Stimulated activated CD4-positive, alpha-beta T cell treated with anti-CD3 and anti-CD28 coated beads, TNF-alpha, amount 100 ng/mL, for 1 hour (primary cell): ENCODE data around the gene TP63.
"Not testable (repeated sequence)": the region's sequence is repeated elsewhere in the genome, so short reads cannot be mapped to it uniquely, and the experiment has no call there.

Experiments used
- DNase-seq, 3 donors: peaks; one replicate each; pipeline ENCODE4 v3.0.0-alpha.2; 2020; ENCODE audit warnings: low read depth in 3 of 3, low spot score in 1 of 3

Gene TP63

GRCh38 chr3:189721873-189722665 lies 90.9 kb downstream of the TP63 start:
- no peak for DNase-seq

- no peak for DNase-seq
These were observed 93.2 kb downstream of the TP63 start for GRCh38 chr3:189724356-189724755.

- DNase-seq, result no peak
These were observed 95.1 kb downstream of the TP63 start for GRCh38 chr3:189726277-189726676.

- no peak for DNase-seq
These were observed 96.0 kb downstream of the TP63 start for GRCh38 chr3:189727158-189727557.

- no peak for DNase-seq
These were observed 96.7 kb downstream of the TP63 start for GRCh38 chr3:189727898-189728297.

GRCh38 chr3:189728915-189729314 lies 97.7 kb downstream of the TP63 start:
- no peak for DNase-seq

GRCh38 chr3:189734061-189734460 lies 102.9 kb downstream of the TP63 start:
- no peak for DNase-seq

GRCh38 chr3:189735913-189736312 lies 104.7 kb downstream of the TP63 start:
- DNase-seq, result no peak

GRCh38 chr3:189737071-189737470 lies 105.9 kb downstream of the TP63 start:
- no peak for DNase-seq

- DNase-seq, result no peak
These were observed 106.4 kb downstream of the TP63 start for GRCh38 chr3:189737619-189738018.

GRCh38 chr3:189739378-189739777 lies 108.2 kb downstream of the TP63 start:
- DNase-seq, result no peak

- DNase-seq, result no peak
These were observed 109.0 kb downstream of the TP63 start for GRCh38 chr3:189740156-189740555.

GRCh38 chr3:189744235-189744634 lies 113.0 kb downstream of the TP63 start:
- DNase-seq, result no peak

- DNase-seq, result no peak
These were observed 114.4 kb downstream of the TP63 start for GRCh38 chr3:189745622-189746021.

GRCh38 chr3:189748046-189748445 lies 116.9 kb downstream of the TP63 start:
- DNase-seq, result no peak

GRCh38 chr3:189750972-189751371 lies 119.8 kb downstream of the TP63 start:
- not testable (repeated sequence) for DNase-seq

GRCh38 chr3:189754356-189754755 lies 123.2 kb downstream of the TP63 start:
- no peak for DNase-seq

- no peak for DNase-seq
These were observed 125.4 kb downstream of the TP63 start for GRCh38 chr3:189756582-189757078.

- DNase-seq, result no peak
These were observed 127.0 kb downstream of the TP63 start for GRCh38 chr3:189758186-189758585.

GRCh38 chr3:189766416-189766815 lies 135.2 kb downstream of the TP63 start:
- no peak for DNase-seq

- no peak for DNase-seq
These were observed 140.8 kb downstream of the TP63 start for GRCh38 chr3:189771842-189772450.

- DNase-seq, result no peak
These were observed 141.4 kb downstream of the TP63 start for GRCh38 chr3:189772584-189772983.

GRCh38 chr3:189773056-189773455 lies 141.9 kb downstream of the TP63 start:
- DNase-seq, result no peak
